NCI-H128 (cell line): ENCODE measurements around the gene CFAP45.

Experiments
- DNase-seq: peaks from one replicate; lab custom pipeline; 2025; ENCODE audit not compliant: unreplicated experiment; lab: John Stamatoyannopoulos, UW

Gene CFAP45

GRCh38 chr1:159880430-159880829 lies 19.5 kb downstream of the CFAP45 start:
- DNase-seq = no peak

GRCh38 chr1:159879977-159880376 lies 20.0 kb downstream of the CFAP45 start:
- DNase-seq = no peak

GRCh38 chr1:159879136-159879535 lies 20.8 kb downstream of the CFAP45 start:
- no peak for DNase-seq

GRCh38 chr1:159877695-159878444 lies 22.1 kb downstream of the CFAP45 start:
- DNase-seq = no peak

- DNase-seq = no peak
Measured at GRCh38 chr1:159873530-159874143, 26.3 kb downstream of the CFAP45 start.

DNA sequence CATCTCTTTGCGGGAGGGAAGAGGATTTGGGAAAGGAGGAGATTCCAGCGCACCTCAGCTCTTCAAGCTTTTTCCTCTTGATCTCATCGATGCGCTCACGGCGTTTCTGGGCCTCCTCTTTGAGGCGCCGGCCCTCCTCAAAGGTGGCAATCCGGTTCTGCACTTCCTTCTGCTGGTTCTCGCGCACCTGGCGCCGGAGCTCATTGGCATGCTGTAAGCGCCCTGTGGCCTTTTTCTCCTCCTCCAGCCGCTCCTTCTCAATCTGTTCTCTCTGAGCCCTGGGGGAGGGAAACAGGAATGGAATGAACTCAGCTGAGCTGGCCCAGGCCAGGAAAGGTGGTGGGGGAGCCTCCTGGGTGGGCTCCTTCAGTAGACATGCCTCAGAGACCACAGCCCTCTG lies 27.1 kb downstream of the CFAP45 start:
- DNase-seq = no peak

DNA sequence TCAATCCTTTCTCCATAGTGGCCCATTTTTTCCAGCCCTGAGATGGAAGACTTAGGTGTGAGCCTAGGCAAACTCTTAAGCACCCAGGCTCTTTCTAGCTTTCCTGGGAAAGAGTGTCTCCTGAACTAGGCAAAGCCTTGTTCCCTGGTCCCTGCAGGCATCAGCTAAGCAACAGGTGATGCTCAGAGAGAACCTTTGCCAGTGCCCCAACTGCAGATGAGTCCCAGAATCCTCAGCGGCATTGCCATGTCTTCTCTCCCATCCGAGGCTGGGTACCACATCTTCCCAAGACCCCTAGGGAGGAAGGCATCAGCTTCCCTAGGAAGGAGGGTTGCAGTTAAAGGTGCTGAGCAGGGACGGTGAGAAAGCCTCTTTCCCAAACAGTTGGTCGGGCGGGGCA lies 29.3 kb downstream of the CFAP45 start:
- DNase-seq = no peak

GRCh38 chr1:159869607-159870006 lies 30.4 kb downstream of the CFAP45 start:
- DNase-seq = no peak

GRCh38 chr1:159869173-159869572 lies 30.8 kb downstream of the CFAP45 start:
- no peak for DNase-seq

GRCh38 chr1:159868766-159869165 lies 31.2 kb downstream of the CFAP45 start:
- no peak for DNase-seq

DNA sequence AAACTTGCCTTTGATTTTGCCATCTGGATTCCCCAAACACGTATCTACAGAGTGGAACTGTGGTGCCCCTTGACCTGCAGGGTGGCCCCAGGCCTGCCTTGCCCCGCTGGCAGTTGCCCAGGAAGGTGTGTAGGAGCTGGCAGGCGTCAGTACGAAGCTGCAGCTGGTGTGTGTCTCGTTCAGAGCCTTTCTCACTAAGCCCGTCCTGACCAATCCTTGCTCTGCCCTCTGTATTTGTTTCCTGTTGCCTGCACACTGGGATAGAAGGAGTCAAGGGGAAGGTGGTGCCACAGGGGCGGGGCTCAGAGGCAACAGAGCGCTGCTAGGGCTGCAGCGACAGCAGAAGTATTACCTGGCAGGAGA lies 32.3 kb downstream of the CFAP45 start:
- DNase-seq = peak; percentile 19

DNA sequence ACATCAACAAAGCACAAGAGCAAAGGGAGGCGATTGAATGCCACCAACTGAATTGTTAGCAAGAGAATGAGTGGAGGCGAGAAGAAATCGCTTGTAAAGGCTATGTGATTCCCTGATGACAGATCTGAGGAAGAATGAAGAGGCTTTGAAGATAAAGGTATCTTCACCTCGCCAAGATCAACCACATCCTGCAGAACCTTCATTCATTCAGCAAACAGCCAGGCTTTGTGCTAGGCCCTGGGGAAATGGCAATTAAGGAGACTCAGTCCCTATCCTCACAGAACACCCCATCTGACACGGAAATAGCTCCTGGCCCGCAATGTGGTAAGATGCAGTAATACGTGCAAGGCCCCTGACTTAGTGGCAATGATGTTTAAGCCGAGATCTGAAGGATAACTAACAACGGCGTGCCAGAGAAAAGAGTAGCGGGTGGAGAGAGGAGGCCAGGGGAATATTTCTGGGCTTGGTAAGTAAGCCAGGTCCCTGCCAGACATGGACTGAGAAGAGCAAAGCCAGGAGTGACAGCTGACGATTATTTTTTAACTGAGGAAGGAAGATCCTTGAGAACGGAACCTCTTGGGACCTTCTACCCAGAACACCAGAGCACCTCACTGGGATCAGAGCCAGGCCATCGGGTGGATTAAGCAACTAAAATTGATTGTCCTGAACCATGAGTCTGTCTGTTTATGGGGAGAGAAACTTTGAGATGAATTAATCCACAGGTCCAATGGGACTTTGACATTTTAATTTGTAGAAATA lies 32.9 kb downstream of the CFAP45 start:
- no peak for DNase-seq

GRCh38 chr1:159866066-159866465 lies 33.9 kb downstream of the CFAP45 start:
- DNase-seq = no peak

GRCh38 chr1:159864262-159864661 lies 35.7 kb downstream of the CFAP45 start:
- DNase-seq = no peak

GRCh38 chr1:159862557-159862956 lies 37.4 kb downstream of the CFAP45 start, which contains the start of gene VSIG8:
TSS of gene VSIG8 (minus strand) at chr1:159862657. CDS start at chr1:159862521, 136 bp downstream.
- no peak for DNase-seq

GRCh38 chr1:159862031-159862430 lies 37.9 kb downstream of the CFAP45 start:
- no peak for DNase-seq

GRCh38 chr1:159861218-159861617 lies 38.7 kb downstream of the CFAP45 start:
- no peak for DNase-seq

- no peak for DNase-seq
Measured at GRCh38 chr1:159860456-159860855, 39.5 kb downstream of the CFAP45 start.

DNA sequence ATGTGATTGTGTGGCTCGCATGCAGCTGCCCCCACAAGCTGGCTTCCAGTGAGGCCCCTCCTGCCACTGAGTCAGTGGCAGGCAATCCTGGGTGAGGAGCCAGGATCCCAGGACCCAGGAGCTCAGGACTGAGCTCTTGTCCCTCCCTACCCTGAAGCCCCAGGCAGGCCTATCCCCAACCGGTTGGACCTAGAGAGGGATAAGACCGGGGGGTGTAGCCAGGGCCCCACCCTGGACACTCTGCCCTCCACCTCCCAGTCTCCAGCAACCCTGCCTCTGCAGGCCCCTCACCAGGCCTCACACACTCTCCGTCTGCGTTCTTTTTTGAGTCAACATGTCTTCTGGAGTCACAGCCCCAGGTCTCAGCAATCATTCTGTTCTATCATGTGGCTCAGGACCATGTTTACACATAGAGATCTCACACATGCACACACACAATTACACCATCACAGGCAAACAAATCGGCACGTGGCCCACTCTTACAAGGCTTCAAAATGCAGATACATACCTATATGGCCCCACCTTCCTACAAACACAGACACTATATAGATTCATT lies 40.1 kb downstream of the CFAP45 start:
- DNase-seq = no peak

DNA sequence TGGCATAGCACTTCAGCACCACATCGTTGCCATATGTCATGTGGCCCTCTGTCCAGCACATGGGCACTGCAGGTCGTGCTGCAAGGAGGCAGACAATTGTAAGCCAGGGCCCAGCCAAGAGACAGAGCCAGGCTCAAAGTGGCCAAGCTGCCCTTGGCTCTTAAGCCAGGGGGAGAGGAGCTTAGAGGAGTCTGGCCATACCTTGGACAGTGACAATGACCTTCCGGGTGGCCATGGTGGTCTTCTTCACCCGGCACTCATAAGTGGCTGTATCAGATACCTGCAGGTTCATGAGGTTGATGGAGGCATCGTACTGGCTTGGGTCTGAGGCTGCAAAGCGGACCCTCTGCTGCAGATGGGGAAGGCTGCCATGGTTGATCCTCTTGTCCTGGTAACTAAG lies 42.1 kb downstream of the CFAP45 start:
- no peak for DNase-seq

- DNase-seq = no peak
Measured at GRCh38 chr1:159856576-159856975, 43.4 kb downstream of the CFAP45 start.

- no peak for DNase-seq
Measured at GRCh38 chr1:159855709-159856108, 44.3 kb downstream of the CFAP45 start.
